HG03460 (cell line): ENCODE data around the gene CACNA1D.

ENCODE experiments used
- ATAC-seq: cut with Tn5 transposase; IDR thresholded peaks from one replicate; pipeline ENCODE4 v1.9.1; 2021; ENCODE audit not compliant: unreplicated experiment

CACNA1D gene

GRCh38 chr3:53818221-53819162, 324.1 kb downstream of the CACNA1D start:
- no peak for ATAC-seq

DNA sequence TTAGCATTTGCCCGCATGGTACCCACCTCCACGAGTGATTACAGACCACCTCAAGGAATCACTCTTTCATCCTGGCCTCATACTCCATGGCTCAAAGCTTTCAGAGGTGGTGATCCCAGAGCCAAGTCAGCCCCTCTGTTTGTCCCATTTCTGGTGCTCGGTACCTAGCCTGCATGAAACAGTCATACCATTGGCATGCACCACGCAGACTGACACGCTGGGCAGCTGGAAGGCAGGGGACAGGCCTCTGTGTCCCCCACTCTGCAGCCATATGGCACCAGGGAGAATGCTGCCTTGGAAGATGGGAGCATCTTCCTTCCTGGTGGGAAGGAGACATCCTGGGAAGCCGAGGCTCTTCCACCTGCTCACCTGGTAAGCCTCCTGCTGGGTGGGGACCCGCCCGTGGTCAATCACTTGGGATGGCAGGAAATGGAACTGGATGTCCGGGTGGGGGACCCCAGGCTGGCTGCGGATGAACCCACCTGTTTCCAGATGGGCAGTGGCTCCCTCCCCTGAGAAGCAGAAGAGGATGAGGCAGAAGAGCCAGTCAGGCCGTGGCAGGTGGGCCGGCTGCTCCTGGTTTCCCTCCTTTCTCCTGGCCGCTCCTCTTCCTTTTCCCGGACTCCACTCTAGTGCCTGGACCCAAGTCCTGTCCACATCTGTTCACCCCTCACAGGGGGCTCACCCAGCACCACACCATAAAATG, 324.9 kb downstream of the CACNA1D start:
- ATAC-seq, result no peak

DNA sequence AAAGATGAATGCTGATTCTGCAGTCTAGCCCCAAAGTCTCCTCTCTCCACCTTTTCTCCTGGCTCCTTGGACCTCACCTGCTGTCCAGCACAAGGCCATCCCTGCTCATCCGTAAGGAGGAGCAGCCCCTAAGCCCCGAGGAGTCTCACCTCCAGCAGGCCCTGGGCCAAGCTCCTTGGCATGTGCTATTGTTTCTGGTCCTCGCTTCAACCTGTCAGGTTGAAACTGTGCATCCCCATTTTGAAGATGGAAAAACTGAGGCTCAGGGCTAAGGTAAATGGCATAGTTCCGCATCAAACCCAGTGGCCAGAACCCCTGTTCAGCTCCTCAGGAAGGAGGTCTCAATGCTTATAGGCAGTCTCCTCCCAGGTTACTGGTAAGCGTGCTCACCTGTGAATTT, 325.7 kb downstream of the CACNA1D start:
- ATAC-seq, result no peak

GRCh38 chr3:53820756-53821580, 326.6 kb downstream of the CACNA1D start:
- no peak for ATAC-seq

GRCh38 chr3:53821631-53822121, 327.3 kb downstream of the CACNA1D start:
- no peak for ATAC-seq

GRCh38 chr3:53822331-53822741, 327.9 kb downstream of the CACNA1D start:
- no peak for ATAC-seq

- no peak for ATAC-seq
Measured at GRCh38 chr3:53823026-53823955, 328.9 kb downstream of the CACNA1D start.

DNA sequence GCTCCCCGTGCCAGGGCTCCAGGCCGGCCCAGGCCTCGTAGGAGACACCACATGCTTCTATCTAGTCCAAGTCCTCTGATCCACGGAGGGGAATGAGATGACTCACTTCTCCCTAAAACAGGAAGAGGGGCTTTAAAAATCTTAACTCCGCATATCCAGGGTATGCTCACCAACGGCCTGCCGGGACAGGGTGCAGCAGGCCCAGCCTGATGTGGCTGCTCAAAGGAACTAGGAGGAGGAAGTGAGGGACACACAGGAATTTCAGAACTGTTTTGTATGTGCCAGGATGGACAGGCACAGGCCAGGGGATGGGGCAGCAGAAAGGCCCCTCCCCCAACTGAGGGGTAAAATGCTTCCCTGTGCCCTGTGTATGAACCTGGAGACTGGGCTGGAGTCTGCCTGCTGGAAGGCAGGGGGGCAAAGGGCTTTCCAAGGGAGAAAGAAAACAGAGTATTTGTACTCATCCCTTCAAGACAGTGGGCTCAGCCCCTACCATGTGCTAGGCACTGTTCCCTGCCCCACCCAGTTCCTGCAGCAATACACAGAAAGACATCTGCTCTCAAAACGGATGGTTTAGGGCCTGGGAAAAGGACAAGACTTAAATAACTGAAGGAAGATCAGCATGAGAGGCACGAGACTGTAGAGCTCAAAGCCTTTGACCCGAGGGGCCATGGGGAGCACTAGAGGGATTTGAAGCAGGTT, 329.7 kb downstream of the CACNA1D start:
- ATAC-seq, result no peak

GRCh38 chr3:53824795-53825194, 330.4 kb downstream of the CACNA1D start:
- no peak for ATAC-seq

DNA sequence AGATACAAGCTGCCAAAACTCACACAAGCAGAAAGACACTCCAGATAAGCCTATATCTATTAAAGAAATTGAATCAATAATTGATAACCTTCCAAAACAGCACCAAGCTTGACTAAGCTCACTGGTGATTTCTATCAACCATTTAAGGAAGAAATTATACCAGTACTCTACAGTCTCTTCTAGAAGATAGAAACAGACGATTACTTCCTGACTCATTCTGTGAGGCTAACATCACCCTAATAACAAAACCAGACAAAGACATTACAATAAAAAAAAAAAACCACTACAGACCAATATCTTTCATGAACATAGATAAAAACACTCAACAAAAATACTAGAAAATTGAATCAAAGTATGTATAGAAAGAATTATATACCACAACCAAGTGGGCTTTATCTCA, 331.6 kb downstream of the CACNA1D start:
- no peak for ATAC-seq

GRCh38 chr3:53828581-53828980, 334.2 kb downstream of the CACNA1D start:
- no peak for ATAC-seq

GRCh38 chr3:53829605-53830004, 335.2 kb downstream of the CACNA1D start:
- no peak for ATAC-seq

DNA sequence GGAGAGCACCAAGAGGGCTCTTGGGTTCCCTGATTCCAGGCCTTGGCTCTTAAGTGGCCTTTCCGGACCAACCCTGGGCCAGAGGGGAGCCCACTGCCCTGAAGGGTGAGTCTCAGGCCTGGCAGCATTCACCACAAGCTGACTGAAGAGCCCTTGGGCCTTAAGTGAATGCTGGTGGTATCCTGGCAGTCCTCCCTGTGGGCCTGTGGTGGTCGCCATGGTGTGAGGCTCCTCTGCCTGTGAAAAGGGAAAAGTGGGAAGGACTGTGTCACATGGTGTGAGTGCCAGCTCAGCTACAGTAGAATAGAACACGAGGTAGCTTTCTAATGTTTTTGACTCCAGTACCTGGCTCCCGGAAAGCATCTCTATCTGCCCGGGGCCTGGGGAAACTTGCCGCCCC, 336.5 kb downstream of the CACNA1D start:
- no peak for ATAC-seq

DNA sequence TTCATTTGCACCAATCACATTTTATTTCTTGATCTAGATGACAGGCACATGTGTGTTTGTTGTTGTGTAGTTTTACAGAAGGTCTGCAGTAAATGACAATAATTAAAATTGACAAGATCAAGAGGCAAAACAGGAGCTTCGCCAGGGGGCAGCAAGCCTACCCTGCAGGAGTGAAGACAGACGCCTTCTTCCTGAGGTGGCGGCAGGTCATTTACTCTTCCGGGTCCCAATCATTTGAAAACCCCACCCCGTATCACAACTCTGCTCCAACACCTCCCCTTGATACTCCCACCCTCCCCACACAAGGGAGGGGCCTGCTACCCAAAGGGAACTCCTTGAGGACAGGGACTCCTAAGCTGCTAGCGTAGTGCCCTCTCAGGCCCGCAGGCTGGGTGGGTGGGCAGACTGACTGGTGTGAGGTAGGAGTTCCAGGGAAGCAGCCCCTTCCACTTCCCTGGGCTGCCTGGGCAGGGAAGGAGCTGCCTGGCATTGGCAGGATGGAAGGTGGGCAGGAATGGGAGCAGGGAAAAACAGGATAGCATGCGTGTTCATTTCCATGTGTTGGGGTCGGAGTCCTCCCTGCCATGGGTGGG, 338.7 kb downstream of the CACNA1D start:
- ATAC-seq, result no peak

DNA sequence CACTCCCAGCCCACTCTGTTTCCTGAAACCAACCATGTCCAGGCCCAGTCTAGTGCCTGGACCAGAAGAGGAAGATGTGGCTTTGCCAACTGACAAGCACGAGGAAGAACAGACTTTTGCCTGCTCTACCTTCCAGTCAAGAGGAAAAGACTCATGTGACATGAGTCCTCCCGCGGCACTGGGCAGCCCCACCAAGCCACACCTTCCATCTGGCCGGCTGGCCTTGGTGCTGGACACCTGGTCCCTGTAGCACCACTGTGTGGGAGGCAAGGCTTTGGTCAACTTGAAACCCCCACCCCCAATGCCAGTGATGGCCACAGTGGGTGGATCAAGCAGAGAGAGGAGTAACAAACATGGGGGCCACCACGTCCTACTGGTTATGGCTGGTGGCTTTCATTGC, 339.3 kb downstream of the CACNA1D start:
- no peak for ATAC-seq

GRCh38 chr3:53834429-53835095, 340.2 kb downstream of the CACNA1D start:
- no peak for ATAC-seq

DNA sequence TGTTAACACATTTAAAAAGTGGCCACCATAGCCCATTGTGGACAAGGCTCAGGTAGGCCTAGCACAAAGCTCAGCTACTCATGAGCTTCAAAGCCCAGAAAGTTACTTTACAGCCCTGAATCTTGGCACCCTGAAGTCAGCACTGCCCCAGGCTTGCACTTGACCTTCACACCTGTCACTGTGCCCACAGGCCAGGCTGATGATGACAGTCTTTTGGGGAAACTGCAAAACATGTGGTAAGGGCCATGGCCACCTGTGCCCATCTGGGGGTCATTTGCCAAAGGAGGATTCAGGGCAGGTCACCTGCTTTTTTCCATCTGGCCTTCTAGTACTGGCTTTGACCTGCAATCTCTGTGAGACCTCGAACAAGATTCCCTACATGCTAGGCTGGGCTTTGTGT, 340.8 kb downstream of the CACNA1D start:
- no peak for ATAC-seq

DNA sequence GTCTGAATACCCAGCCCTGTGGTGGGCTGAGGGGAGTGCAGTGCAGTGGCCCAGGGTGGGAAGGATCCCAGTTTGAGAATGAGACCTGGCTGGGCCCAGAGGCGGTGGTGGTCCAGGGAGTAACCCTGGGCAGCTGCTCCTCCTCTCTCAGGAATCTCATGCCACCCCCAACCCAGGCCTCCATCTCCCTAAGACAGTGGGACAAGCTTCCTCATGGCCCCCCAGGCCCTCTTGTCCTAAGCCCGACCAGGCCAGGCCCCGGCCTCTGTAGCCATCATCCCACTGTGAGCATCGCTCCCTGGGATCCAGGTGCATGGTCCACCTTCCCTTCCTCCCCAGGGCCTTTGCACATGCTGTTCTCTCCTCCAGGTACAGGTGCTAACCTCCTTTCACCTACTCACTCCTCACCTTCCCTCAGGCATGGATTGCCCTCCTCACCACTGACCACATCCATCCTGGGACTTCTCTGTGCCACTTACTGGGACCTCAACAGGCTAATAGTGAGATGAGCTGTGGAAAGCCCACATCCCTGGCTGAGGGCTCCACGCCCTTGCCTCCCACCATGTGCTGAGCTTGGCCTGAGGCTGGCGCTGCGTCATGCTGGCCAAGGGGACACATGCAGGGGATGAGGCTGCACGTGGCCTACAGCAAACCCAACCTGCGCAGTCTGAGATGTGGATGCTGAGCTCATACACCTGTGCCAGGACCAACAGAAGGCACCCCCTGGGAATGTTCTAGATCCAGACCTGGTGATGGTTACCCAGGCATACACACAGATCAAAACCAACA, 341.9 kb downstream of the CACNA1D start:
- ATAC-seq, result no peak
